K562 (cell line): Measurements from ENCODE around the gene BDH1.
"Not testable (repeated sequence)": the region's sequence is repeated elsewhere in the genome, so short reads cannot be mapped to it uniquely, and the experiment has no call there.

Source experiments
- CBX3 ChIP-seq, 2 experiments: IDR thresholded peaks; 1 replicate in 1 of 2; 2 replicates in 1 of 2; pipeline ENCODE4 v1.6.1; 2012; ENCODE audit warnings: inconsistent platforms in 2 of 2, low read length in 2 of 2, borderline replicate concordance in 1 of 2, control low read depth in 1 of 2
- EP300 ChIP-seq: IDR thresholded peaks from 2 replicates; pipeline ENCODE4 v1.6.1; 2012; ENCODE audit warnings: low read length, improper control_type of control experiment
- FOSL1 ChIP-seq: fragments of 200-800 bp; sonication (Bioruptor generic); conservative IDR thresholded peaks from 2 replicates; pipeline ENCODE4 v1.6.1; 2016; ENCODE audit warnings: missing genetic modification characterization, missing compliant biosample characterization
- NUFIP1 ChIP-seq: fragments of 450-650 bp; IDR thresholded peaks from 2 replicates; pipeline ENCODE4 v1.6.1; 2018; ENCODE audit not compliant: partially characterized antibody
- RHOXF2B ChIP-seq: fragments of 250-450 bp; sonication (Bioruptor Pico); conservative IDR thresholded peaks from 2 replicates; pipeline ENCODE4 v1.5.1; 2021
- SLC30A9 ChIP-seq: fragments of 250-450 bp; sonication (Bioruptor Pico); IDR thresholded peaks from 2 replicates; pipeline ENCODE4 v1.8.0; 2022; ENCODE audit warnings: mild to moderate bottlenecking, moderate library complexity
- SP2 ChIP-seq: IDR thresholded peaks from 2 replicates; pipeline ENCODE4 v1.6.1; 2011; ENCODE audit warnings: mild to moderate bottlenecking, low read depth, low read length, moderate library complexity; ENCODE audit not compliant: poor library complexity, severe bottlenecking; ENCODE audit errors: extremely low read depth
- XRCC5 ChIP-seq: fragments of 200-400 bp; formaldehyde crosslinking; IDR thresholded peaks from 2 replicates; pipeline ENCODE4 v1.6.1; 2017; ENCODE audit warnings: low read depth, mild to moderate bottlenecking, low read length
- ZZZ3 ChIP-seq: fragments of 450-650 bp; IDR thresholded peaks from 2 replicates; pipeline ENCODE4 v1.6.1; 2016; ENCODE audit warnings: antibody characterized with exemption, mild to moderate bottlenecking, moderate library complexity
- TF ChIP-seq, protein P1 (sequence below), 3 experiments: IDR thresholded peaks in 2 of 3; conservative IDR thresholded peaks in 1 of 3; 2 replicates each; pipeline ENCODE4 v1.5.1; 2011 to 2012; ENCODE audit warnings: low read length in 3 of 3, mild to moderate bottlenecking in 3 of 3, control low read depth in 2 of 3, improper control_type of control experiment in 1 of 3, inconsistent platforms in 1 of 3, low read depth in 1 of 3, mixed read lengths in 1 of 3, moderate library complexity in 1 of 3; ENCODE audit not compliant: insufficient read depth in 2 of 3
- TF ChIP-seq, protein P2 (sequence below): IDR thresholded peaks from 2 replicates; pipeline ENCODE4 v1.6.1; 2016; ENCODE audit warnings: missing genetic modification characterization, missing compliant biosample characterization
- TF ChIP-seq, protein P3 (sequence below): IDR thresholded peaks from 2 replicates; pipeline ENCODE4 v1.6.1; 2011; ENCODE audit not compliant: insufficient read length; ENCODE audit errors: extremely low read depth
- TF ChIP-seq, protein P4 (sequence below): sonication (generic); formaldehyde crosslinking; IDR thresholded peaks from 2 replicates; pipeline ENCODE4 v1.8.0; 2022; ENCODE audit warnings: mild to moderate bottlenecking, missing genetic modification reagents

DNA sequence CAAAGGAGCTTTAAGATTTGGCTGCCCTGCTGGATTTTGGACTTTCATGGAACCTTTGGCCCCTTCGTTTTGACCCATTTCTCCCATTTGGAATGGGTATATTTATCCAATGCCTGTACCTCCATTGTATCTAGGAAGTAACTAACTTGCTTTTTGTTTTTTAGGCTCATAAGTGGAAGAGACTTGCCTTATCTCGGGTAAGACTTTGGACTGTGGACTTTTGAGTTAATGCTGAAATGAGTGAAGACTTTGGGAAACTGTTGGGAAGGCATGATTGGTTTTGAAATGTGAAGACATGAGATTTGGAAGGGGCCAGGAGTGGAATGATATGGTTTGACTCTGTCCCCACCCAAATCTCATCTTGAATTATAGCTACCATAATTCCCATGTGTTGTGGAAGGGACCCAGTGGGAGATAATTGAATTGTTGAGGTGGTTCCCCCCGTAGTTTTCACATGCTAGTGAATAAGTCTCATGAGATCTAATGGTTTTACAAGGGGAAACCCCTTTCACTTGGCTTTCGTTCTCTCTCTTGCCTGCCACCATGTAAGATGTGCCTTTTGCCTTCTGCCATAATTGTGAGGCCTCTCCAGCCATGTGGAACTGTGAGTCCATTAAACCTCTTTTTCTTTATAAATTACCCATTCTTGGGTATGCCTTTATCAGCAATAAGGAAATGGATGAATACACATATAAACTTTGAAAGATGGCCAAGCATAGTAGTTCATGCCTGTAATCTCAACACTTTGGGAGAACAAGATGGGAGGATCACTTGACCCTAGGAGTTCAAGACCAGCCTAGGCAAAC, 15.5 kb upstream of the BDH1 start:
- TF ChIP-seq, protein P1, sequence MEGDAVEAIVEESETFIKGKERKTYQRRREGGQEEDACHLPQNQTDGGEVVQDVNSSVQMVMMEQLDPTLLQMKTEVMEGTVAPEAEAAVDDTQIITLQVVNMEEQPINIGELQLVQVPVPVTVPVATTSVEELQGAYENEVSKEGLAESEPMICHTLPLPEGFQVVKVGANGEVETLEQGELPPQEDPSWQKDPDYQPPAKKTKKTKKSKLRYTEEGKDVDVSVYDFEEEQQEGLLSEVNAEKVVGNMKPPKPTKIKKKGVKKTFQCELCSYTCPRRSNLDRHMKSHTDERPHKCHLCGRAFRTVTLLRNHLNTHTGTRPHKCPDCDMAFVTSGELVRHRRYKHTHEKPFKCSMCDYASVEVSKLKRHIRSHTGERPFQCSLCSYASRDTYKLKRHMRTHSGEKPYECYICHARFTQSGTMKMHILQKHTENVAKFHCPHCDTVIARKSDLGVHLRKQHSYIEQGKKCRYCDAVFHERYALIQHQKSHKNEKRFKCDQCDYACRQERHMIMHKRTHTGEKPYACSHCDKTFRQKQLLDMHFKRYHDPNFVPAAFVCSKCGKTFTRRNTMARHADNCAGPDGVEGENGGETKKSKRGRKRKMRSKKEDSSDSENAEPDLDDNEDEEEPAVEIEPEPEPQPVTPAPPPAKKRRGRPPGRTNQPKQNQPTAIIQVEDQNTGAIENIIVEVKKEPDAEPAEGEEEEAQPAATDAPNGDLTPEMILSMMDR (IDR thresholded peaks at IDR 0.05 in 2 of 3, conservative IDR thresholded peaks at IDR 0.05 in 1 of 3; ENCODE audit: insufficient read depth in 2 of 3, low read depth in 1 of 3, low read length in 3 of 3): not testable (repeated sequence)
- TF ChIP-seq, protein P2, sequence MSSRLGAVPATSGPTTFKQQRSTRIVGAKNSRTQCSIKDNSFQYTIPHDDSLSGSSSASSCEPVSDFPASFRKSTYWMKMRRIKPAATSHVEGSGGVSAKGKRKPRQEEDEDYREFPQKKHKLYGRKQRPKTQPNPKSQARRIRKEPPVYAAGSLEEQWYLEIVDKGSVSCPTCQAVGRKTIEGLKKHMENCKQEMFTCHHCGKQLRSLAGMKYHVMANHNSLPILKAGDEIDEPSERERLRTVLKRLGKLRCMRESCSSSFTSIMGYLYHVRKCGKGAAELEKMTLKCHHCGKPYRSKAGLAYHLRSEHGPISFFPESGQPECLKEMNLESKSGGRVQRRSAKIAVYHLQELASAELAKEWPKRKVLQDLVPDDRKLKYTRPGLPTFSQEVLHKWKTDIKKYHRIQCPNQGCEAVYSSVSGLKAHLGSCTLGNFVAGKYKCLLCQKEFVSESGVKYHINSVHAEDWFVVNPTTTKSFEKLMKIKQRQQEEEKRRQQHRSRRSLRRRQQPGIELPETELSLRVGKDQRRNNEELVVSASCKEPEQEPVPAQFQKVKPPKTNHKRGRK (tag): not testable (repeated sequence)
- TF ChIP-seq EP300; NUFIP1; RHOXF2B (CRISPR knock-in tag); SP2; SLC30A9 (CRISPR knock-in tag); CBX3 (IDR thresholded peaks at IDR 0.05; ENCODE audit: borderline replicate concordance in 1 of 2, low read length in 2 of 2); XRCC5; ZZZ3; FOSL1 (tag): not testable (repeated sequence)
- TF ChIP-seq, protein P3, sequence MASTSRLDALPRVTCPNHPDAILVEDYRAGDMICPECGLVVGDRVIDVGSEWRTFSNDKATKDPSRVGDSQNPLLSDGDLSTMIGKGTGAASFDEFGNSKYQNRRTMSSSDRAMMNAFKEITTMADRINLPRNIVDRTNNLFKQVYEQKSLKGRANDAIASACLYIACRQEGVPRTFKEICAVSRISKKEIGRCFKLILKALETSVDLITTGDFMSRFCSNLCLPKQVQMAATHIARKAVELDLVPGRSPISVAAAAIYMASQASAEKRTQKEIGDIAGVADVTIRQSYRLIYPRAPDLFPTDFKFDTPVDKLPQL: not testable (repeated sequence)
- TF ChIP-seq, protein P4, sequence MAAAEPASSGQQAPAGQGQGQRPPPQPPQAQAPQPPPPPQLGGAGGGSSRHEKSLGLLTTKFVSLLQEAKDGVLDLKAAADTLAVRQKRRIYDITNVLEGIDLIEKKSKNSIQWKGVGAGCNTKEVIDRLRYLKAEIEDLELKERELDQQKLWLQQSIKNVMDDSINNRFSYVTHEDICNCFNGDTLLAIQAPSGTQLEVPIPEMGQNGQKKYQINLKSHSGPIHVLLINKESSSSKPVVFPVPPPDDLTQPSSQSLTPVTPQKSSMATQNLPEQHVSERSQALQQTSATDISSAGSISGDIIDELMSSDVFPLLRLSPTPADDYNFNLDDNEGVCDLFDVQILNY: not testable (repeated sequence)
